Measurements from ENCODE around the gene FKBP2.

DNA sequence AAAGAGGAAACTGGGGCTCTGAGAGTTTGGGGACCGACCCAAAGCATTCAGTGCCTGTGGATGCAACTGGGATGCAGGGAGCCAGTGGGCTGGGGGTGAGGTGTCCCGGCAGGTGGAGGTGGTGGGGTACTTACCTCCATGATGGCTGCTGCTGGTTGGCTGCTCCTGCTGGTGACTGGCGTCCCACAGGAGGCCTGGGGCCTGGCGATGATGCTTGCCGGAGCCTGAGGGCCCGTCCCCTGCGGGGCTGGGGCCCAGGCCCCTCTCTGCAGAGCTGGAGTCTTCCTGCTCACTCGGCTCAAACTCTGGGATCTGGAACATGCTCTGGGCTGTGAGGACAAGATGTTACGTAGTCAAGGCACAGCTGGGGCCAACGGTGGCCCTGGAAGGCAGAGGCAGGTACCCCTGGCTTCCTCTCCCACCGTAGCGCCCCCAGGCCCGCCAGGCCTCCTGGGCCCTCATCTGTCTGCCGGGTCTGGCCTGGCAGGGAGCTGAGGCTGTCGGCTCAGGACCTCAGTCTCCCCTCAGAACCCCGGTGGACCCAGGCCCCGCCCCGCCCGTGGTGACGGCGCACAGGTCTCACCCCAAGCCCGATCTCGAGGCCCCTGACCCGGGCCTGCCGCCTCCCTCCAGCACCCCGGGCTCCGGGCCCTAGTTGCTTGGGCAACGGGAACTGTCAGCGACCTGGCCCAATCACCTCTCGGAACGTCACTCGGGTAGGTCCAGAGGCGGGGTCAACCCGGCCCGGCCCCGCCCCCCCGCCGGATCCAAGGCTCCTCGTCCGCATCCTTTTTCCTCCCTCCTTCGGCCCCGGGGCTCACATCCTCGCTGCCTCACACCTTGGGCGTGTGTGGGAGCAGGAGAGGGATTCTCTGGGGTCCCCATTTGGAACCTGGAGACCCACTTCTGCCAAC is 43.4 kb downstream of the FKBP2 start, which contains the start of gene BAD:
- TF ChIP-seq, protein P1, sequence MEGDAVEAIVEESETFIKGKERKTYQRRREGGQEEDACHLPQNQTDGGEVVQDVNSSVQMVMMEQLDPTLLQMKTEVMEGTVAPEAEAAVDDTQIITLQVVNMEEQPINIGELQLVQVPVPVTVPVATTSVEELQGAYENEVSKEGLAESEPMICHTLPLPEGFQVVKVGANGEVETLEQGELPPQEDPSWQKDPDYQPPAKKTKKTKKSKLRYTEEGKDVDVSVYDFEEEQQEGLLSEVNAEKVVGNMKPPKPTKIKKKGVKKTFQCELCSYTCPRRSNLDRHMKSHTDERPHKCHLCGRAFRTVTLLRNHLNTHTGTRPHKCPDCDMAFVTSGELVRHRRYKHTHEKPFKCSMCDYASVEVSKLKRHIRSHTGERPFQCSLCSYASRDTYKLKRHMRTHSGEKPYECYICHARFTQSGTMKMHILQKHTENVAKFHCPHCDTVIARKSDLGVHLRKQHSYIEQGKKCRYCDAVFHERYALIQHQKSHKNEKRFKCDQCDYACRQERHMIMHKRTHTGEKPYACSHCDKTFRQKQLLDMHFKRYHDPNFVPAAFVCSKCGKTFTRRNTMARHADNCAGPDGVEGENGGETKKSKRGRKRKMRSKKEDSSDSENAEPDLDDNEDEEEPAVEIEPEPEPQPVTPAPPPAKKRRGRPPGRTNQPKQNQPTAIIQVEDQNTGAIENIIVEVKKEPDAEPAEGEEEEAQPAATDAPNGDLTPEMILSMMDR (IDR thresholded peaks at IDR 0.05) = no peak
- no peak for TF ChIP-seq EZH2 (IDR thresholded peaks at IDR 0.05)
- no peak for TF ChIP-seq EZH2phosphoT487 (IDR thresholded peaks at IDR 0.05)
